Adrenal gland (tissue), 12 donors: ENCODE data around the gene ELF1. TPM values are rescaled to one million over a fixed set of nuclear protein-coding genes. Genes with fewer than 3 reads are reported as not detected.
A peak's percentile ranks its signal among the peaks of the same experiment; 100 is the strongest.

Experiments
- DNase-seq, 7 donors: peaks; one replicate each; pipeline ENCODE4 v3.0.0-alpha.2; 2019 to 2020
- H3K27ac ChIP-seq, 5 donors: fragments of 200-600 bp; sonication (generic) in 4 of 5; 1 replicate in 3 of 5; 2 replicates in 2 of 5; pipeline versions ENCODE4 v1.5.1 to v1.8.0; 2016 to 2020; ENCODE audit warnings: mild to moderate bottlenecking in 1 of 5
- H3K27me3 ChIP-seq: fragments of 200-600 bp; 2 replicates; pipeline ENCODE4 v1.8.0; 2021
- H3K36me3 ChIP-seq, 2 donors: fragments of 200-600 bp; replicated peaks in 1 of 2; 1 replicate in 1 of 2; 2 replicates in 1 of 2; pipeline versions ENCODE4 v1.5.1 to v1.8.0; 2018 to 2022
- H3K4me1 ChIP-seq, 2 donors: fragments of 200-600 bp; replicated peaks in 1 of 2; 1 replicate in 1 of 2; 2 replicates in 1 of 2; pipeline versions ENCODE4 v1.5.1 to v1.8.0; 2018 to 2021
- H3K4me3 ChIP-seq, 4 donors: fragments of 200-600 bp; sonication (generic) in 3 of 4; one replicate each; pipeline ENCODE4 v1.5.1; 2016 to 2018
- H3K9me3 ChIP-seq, 3 donors: fragments of 200-600 bp; sonication (generic) in 1 of 3; replicated peaks in 1 of 3; 1 replicate in 2 of 3; 2 replicates in 1 of 3; pipeline versions ENCODE4 v1.5.1 to v1.8.0; 2016 to 2021
- CTCF ChIP-seq, 6 experiments: fragments of 450-650 bp in 4 of 6; fragments of 200-600 bp in 2 of 6; sonication (generic) in 1 of 6; IDR thresholded peaks; 1 replicate in 5 of 6; 2 replicates in 1 of 6; pipeline versions ENCODE4 v1.5.1 to v1.8.0; 2016 to 2021; ENCODE audit warnings: antibody characterized with exemption in 6 of 6, mild to moderate bottlenecking in 2 of 6, moderate library complexity in 1 of 6
- POLR2A ChIP-seq, 2 donors: fragments of 450-650 bp; IDR thresholded peaks; one replicate each; pipeline ENCODE4 v1.6.1; 2017; ENCODE audit warnings: antibody characterized with exemption in 2 of 2, mild to moderate bottlenecking in 2 of 2, moderate library complexity in 1 of 2
- WGBS, 4 donors: extraction: QIAGEN DNeasy Blood & Tissue Kit in 2 of 4; methylation state at CpG; one replicate each; pipeline versions ENCODE4 v1.1.5 to v1.1.7; 2013 to 2017; 5-methylcytosine and 5-hydroxymethylcytosine counted together
- intact Hi-C, 2 donors: fragments of 100-400 bp; cut with DNase I; formaldehyde crosslinking; loops; one replicate each; pipeline versions ENCODE4 v1.14.1 to v1.15.0; 2022 to 2023
- polyA plus RNA-seq, 3 donors: library from polyadenylated mRNA; stranded (reverse); fragments of 200-250 nt in 2 of 3; fragments of 350-450 nt in 1 of 3; fragmentation: Illumina TruSeq in 1 of 3; extraction: RNeasy Lipid Tissue Mini Kit (QIAGEN cat#74804) in 1 of 3; gene quantifications; one replicate each; pipeline ENCODE4 v1.2.3, GENCODE V29; 2013 to 2014
- total RNA-seq, 9 donors: library from RNA; depleted of rRNA in 4 of 9; stranded (reverse); fragments of >200 nt in 4 of 9; fragments of 120-200 nt in 1 of 9; fragmentation: NEBNext Ultra II Directional in 1 of 9; extraction: Animal tissue kit (Norgen Biotek cat#: 25700) in 1 of 9; gene quantifications; one replicate each; pipeline versions ENCODE4 v1.1.0 to v1.2.4, GENCODE V29; 2013 to 2023
- donor health status: healthy with polysubstance abuse.
- donor health status: Bipolar disorder and iron deficiency.
- donor health status: DM: yes; HTN: yes; CAD: no.
- donor health status: DM: no; HTN: no; CAD: no.
- donor health status: DM: no; HTN: no; CAD: no.
- donor health status: DM: yes; HTN: yes; CAD: no.

The ELF1 gene
- total and polyA plus RNA-seq, 12 donors: 6.3 to 64.3 (median 51.7) TPM

- H3K4me3 ChIP-seq: peak overlapping the region in 1 of 4 donors; percentile 22
- TF ChIP-seq CTCF (IDR thresholded peaks at IDR 0.05) (peak; percentile 36 to 63 (median 54)), POLR2A (IDR thresholded peaks at IDR 0.05) (no peak)
- 31 to 39% (median 38%) methylated on average over 9 of the region's 9 CpGs for WGBS, 4 donors
- H3K4me1 ChIP-seq: peaks cover 48 to 88% of the 10 kb centered on the region in 2 donors
- no peaks in the 10 kb centered on the region for H3K9me3 ChIP-seq
- H3K27ac ChIP-seq: peak overlapping the region in 3 of 5 donors; percentile 4 to 64 (median 30)
- H3K36me3 ChIP-seq: no peaks in the 10 kb centered on the region
- DNase-seq: peak in 4 of 7 donors; percentile 30 to 58 (median 45)
- H3K27me3 ChIP-seq: no peaks in the 10 kb centered on the region
- intact Hi-C loops: loop anchor here in 1 of 2 donors (5.0 to 10.0 kb wide), 2 partner anchors 37 to 80 kb away; partner anchors contain the start of gene ELF1
These were observed 35.2 kb upstream of the ELF1 start for GRCh38 chr13:41054212-41054877.

GRCh38 chr13:41053384-41053826 lies 34.3 kb upstream of the ELF1 start:
- WGBS, 4 donors: 22 to 45% (median 37%) methylated on average over 2 of the region's 2 CpGs
- peak overlapping the region in 4 of 5 donors; percentile 26 to 64 (median 42) for H3K27ac ChIP-seq
- H3K36me3 ChIP-seq: no peaks in the 10 kb centered on the region
- no peak overlapping the region for H3K4me3 ChIP-seq
- intact Hi-C loops: loop anchor here in 1 of 2 donors (5.0 to 10.0 kb wide), 2 partner anchors 36 to 79 kb away; partner anchors contain the start of gene ELF1
- DNase-seq: peak in 1 of 7 donors; percentile 30
- no peaks in the 10 kb centered on the region for H3K9me3 ChIP-seq
- no peak for TF ChIP-seq POLR2A (IDR thresholded peaks at IDR 0.05)
- TF ChIP-seq CTCF (IDR thresholded peaks at IDR 0.05): no peak
- no peaks in the 10 kb centered on the region for H3K27me3 ChIP-seq
- H3K4me1 ChIP-seq: peaks cover 39 to 88% of the 10 kb centered on the region in 2 donors

GRCh38 chr13:41052441-41052840 lies 33.3 kb upstream of the ELF1 start:
- Histone ChIP-seq H3K9me3 (no peaks in the 10 kb centered on the region), H3K27me3 (no peaks in the 10 kb centered on the region), H3K4me3 (no peak overlapping the region), H3K4me1 (peaks cover 30 to 80% of the 10 kb centered on the region in 2 donors), H3K27ac (no peak overlapping the region), H3K36me3 (no peaks in the 10 kb centered on the region)
- WGBS, 4 donors: 89 to 98% (median 96%) methylated on average over 3 of the region's 3 CpGs
- TF ChIP-seq POLR2A (IDR thresholded peaks at IDR 0.05) (no peak), CTCF (IDR thresholded peaks at IDR 0.05) (no peak)
- DNase-seq: no peak
- intact Hi-C loops: loop anchor here in 1 of 2 donors (5.0 to 10.0 kb wide), 2 partner anchors 35 to 78 kb away; partner anchors contain the start of gene ELF1

- Histone ChIP-seq H3K9me3 (no peaks in the 10 kb centered on the region), H3K27ac (no peak overlapping the region), H3K4me1 (peaks cover 18 to 53% of the 10 kb centered on the region in 2 donors), H3K27me3 (no peaks in the 10 kb centered on the region), H3K4me3 (no peak overlapping the region), H3K36me3 (no peaks in the 10 kb centered on the region)
- no peak for DNase-seq
- intact Hi-C loops: loop anchor here in 1 of 2 donors (5.0 to 10.0 kb wide), 2 partner anchors 32 to 75 kb away; partner anchors contain the start of gene ELF1
- TF ChIP-seq POLR2A (IDR thresholded peaks at IDR 0.05) (no peak), CTCF (IDR thresholded peaks at IDR 0.05) (no peak)
- 72 to 78% (median 76%) methylated on average over 4 of the region's 4 CpGs for whole genome bisulfite sequencing, 4 donors
These were observed 30.6 kb upstream of the ELF1 start for GRCh38 chr13:41049480-41050440.
